ENCODE measurements around the gene ARID3C.
A peak's percentile ranks its signal among the peaks of the same experiment; 100 is the strongest.

ARID3C gene

DNA sequence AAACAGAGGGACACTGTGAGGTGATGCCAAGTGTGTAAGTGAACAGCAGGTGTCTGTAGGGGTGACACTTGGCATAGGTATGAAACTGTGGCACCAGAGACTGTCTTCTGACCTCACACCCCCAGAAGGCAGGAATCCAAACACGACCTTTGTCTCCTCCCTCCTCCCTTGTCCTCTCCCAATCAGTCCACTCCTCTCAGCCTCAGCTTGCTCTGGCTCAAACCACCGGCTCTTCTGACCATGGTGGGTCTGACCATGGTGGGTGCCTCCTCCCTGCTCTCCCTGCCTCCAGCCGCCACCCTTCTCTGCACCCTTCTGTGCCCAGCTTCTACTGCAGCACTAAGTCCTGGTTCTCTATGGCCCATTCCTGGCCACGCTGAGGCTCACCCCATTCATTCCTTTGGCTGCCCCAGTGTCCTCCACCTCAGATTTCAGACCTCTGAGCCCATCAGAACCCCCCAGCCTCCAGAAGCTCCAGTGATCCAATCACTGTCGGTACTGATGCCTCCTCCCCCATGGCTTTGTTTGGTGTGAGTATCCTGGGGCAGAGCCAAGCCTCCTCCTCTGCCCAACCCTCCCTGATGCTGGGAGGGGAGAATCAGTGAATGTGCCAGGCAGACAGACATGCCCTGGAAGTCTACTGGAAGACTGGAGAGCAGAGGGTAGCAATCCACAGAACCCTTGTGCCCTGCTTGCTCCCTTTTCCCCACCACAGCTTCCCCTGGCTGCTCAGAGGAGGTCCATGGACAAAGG lies 1.7 kb upstream of the ARID3C start:
- no peak overlapping the region for H3K4me3 ChIP-seq (ENCODE audit: low read depth, low read length)

DNA sequence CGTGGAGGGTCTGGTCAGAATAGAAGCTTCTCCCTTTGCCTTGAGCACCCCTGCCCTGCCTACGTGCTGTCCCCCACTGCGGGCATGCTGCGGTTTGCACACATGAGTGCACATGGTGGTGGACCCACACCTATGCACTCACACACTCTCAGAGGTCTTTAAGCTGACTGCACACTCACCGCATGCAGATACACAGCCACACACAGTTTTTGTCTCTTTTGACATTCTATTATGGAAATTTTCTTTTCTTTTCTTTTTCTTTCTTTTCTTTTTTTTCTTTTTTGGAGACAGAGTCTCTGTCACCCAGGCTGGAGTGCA lies 584 bp upstream of the ARID3C start:
- H3K4me3 ChIP-seq (ENCODE audit: low read depth, low read length): peak overlapping the region; percentile 29

- peak overlapping the region; percentile 6 for H3K4me3 ChIP-seq (ENCODE audit: low read depth, low read length)
These were observed 880 bp downstream of the ARID3C start for GRCh38 chr9:34627716-34628655.

DNA sequence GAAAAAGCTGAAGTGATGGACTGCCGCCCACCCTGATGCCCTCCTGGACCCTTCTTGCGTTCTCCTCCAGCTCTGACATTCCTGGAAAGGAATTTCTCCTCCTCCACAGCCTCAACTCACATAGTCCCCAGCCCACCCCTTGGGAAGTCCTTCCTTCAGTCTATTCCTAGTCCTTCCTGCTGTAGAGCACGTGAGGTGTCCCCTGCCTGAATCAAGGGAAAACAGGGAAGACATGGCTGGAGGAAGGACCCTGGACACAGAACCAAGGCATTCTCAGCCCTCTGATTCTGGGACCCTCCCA lies 3.7 kb downstream of the ARID3C start:
- no peak overlapping the region for H3K4me3 ChIP-seq (ENCODE audit: low read depth, low read length)

DNA sequence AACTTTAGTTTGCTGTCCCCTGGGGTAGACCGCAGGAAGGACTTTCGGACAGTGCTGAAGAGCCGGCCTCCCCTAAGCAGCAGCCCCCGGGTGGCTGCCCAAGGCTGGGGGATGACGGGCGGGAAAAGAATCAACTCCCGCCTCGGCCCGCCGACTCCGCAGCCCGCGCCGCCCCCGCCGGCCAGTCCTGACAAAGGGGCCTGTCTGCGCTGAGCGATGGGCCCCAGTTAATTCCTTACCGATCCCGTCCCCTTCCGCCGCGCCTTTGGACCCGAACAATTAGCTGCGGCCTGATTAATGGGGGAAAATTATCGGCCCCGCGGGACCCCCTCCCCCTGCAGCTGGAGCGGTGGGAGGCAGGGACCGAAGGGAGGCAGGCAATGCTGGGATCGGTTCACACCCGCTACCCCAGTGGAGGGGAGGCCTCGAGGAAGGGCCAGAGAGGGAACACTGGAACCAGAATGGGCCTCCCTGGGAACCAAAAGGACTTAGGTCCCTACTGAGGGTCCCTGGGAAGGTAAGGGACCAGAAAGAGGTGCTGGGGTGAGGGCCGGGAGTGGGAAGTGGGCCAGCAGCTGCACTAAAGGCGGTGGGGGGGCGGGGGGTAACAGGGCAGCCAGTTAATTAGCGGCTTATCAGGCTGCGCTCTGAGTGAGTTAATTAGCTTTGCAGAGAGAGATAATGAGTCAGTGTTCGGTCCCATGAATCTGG lies 4.2 kb downstream of the ARID3C start:
- H3K4me3 ChIP-seq (ENCODE audit: low read depth, low read length): no peak overlapping the region

- no peak overlapping the region for H3K4me3 ChIP-seq (ENCODE audit: low read depth, low read length)
These were observed 5.3 kb downstream of the ARID3C start for GRCh38 chr9:34623374-34624235.

- H3K4me3 ChIP-seq (ENCODE audit: low read depth, low read length): peak within 1 kb of the TSS; percentile 75
These were observed 8.5 kb downstream of the ARID3C start, which contains the start of gene DCTN3 for GRCh38 chr9:34620061-34620994. Gene DCTN3 (minus strand): TSS chr9:34620495. CDS start chr9:34620464, 31 bp downstream.

DNA sequence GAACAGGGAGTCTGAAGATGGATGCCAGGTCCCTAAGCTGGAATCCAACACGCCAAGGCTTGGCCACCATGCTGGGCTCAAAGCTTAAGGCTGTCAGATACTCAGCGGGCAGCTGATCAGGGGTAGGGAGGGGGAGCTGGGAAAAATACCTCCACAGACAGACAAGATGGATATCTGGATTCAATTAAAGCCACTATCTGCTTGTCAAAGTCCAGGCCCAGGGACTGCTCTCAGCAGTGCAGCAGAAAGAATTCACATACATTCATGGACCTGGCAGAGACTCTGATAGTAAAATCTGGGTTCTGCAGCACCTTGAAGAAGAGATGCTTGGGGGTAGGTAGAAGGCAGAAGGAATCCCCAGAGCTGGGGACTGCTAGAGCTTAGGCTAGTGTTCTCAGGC lies 13.7 kb downstream of the ARID3C start:
- no peak overlapping the region for H3K4me3 ChIP-seq (ENCODE audit: low read depth, low read length)

DNA sequence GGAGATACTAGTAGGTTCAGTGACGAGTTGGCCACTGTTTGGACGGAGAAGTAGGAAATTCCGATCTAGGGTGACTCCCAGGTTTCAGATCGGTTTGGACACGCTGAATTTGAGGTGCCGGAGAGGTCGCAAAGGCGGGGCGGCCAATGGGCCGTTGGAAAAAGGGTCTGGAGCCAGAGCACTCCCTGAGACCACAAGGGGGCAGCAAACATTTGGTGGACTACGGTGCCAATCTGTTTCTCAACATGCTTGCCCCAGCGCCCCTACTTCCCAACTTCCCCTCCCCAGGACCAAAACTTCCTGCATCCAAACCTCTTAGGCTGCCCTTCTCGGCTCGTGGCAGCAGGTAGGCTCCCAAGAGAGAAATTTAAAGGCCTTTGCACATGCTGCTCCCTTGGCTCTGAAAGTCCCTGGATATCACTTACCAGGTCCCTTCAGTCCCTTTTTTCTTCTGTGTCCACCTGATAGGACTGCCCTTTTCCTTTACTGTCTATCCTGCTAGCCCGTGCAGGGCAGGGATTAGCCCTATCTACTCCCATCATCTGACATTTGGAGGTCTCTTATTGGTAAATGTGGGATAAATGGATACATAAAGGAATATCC lies 16.0 kb downstream of the ARID3C start:
- H3K4me3 ChIP-seq (ENCODE audit: low read depth, low read length): peak overlapping the region; percentile 67

GRCh38 chr9:34611811-34612787 lies 16.8 kb downstream of the ARID3C start, which contains the start of gene RPP25L:
Gene RPP25L (minus strand): TSS chr9:34612097. CDS start chr9:34611296, 801 bp downstream.
- peak within 1 kb of the TSS; percentile 67 for H3K4me3 ChIP-seq (ENCODE audit: low read depth, low read length)

DNA sequence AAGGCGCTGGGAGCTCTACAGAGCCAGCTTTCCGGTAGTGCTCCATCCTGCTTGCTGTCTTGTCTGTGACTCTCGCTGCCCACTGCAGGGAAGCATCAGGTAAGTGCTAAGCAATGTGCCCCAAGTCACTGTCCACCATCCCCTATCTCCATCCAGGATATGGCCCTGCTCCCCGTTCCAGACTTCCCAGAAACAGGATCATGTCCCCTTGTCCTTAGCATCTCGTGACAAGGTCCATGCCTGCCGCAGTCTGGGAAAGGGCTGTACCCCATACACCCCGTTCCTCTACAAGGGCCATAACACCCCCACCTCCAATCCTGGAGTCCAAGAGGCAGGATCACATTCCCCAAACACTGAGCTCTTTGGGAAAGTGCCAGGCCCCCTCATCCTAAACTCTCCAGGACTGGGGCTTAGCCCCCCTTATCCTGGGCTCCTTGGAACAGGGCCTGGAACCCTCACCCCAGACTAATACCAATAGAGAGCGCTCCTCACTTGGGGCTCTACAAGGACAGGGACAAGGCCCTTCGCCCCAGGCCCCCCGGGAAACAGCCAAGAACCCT lies 17.5 kb downstream of the ARID3C start:
- H3K4me3 ChIP-seq (ENCODE audit: low read depth, low read length): peak overlapping the region; percentile 67

- H3K4me3 ChIP-seq (ENCODE audit: low read depth, low read length): peak overlapping the region; percentile 67
These were observed 18.2 kb downstream of the ARID3C start for GRCh38 chr9:34610434-34611206.

GRCh38 chr9:34607331-34607730 lies 21.5 kb downstream of the ARID3C start:
- no peak overlapping the region for H3K4me3 ChIP-seq (ENCODE audit: low read depth, low read length)

- H3K4me3 ChIP-seq (ENCODE audit: low read depth, low read length): no peak overlapping the region
These were observed 22.0 kb downstream of the ARID3C start for GRCh38 chr9:34606905-34607304.

- no peak overlapping the region for H3K4me3 ChIP-seq (ENCODE audit: low read depth, low read length)
These were observed 22.7 kb downstream of the ARID3C start for GRCh38 chr9:34606190-34606589.

- no peak overlapping the region for H3K4me3 ChIP-seq (ENCODE audit: low read depth, low read length)
These were observed 25.1 kb downstream of the ARID3C start for GRCh38 chr9:34603610-34604231.

Data from iPS-11a (cell line).